HepG2 (cell line): ENCODE results near the gene CAPN10. TPM values are rescaled to one million over a fixed set of nuclear protein-coding genes. Genes with fewer than 3 reads are reported as not detected.

Experiments used
- AHR ChIP-seq: IDR thresholded peaks from 2 replicates; pipeline ENCODE4 v1.6.1; 2018; ENCODE audit warnings: missing genetic modification reagents, missing compliant biosample characterization
- CHD2 ChIP-seq: IDR thresholded peaks from 2 replicates; pipeline ENCODE4 v1.6.1; 2011; ENCODE audit warnings: low read depth, low read length, improper control_type of control experiment
- CREBL2 ChIP-seq: sonication (generic); formaldehyde crosslinking; IDR thresholded peaks from 2 replicates; pipeline ENCODE4 v1.8.1; 2023; ENCODE audit warnings: missing genetic modification reagents, mild to moderate bottlenecking, borderline replicate concordance
- ESRRA ChIP-seq: sonication (generic); formaldehyde crosslinking; IDR thresholded peaks from 2 replicates; pipeline ENCODE4 v1.5.1; 2020; ENCODE audit warnings: mild to moderate bottlenecking, low read depth, missing genetic modification reagents
- EZH2 ChIP-seq: conservative IDR thresholded peaks from 2 replicates; pipeline ENCODE4 v1.6.1; 2012; ENCODE audit warnings: mild to moderate bottlenecking, low read depth, low read length, moderate library complexity
- FOXM1 ChIP-seq: sonication (generic); formaldehyde crosslinking; IDR thresholded peaks from 2 replicates; pipeline ENCODE4 v1.5.0; 2020; ENCODE audit warnings: missing genetic modification reagents
- HDAC1 ChIP-seq: sonication (generic); formaldehyde crosslinking; IDR thresholded peaks from 2 replicates; pipeline ENCODE4 v1.5.1; 2020; ENCODE audit warnings: mild to moderate bottlenecking, missing genetic modification reagents
- MIER2 ChIP-seq: IDR thresholded peaks from 2 replicates; pipeline ENCODE4 v1.6.1; 2016; ENCODE audit warnings: missing biosample characterization, missing genetic modification reagents
- NFAT5 ChIP-seq: sonication (generic); formaldehyde crosslinking; IDR thresholded peaks from 2 replicates; pipeline ENCODE4 v1.4.0; 2020; ENCODE audit warnings: missing genetic modification reagents
- TMF1 ChIP-seq: sonication (generic); formaldehyde crosslinking; IDR thresholded peaks from 2 replicates; pipeline ENCODE4 v1.8.1; 2022; ENCODE audit warnings: low read depth, missing genetic modification reagents
- ZNF160 ChIP-seq: sonication (generic); formaldehyde crosslinking; IDR thresholded peaks from 2 replicates; pipeline ENCODE4 v1.8.0; 2022; ENCODE audit warnings: mild to moderate bottlenecking, inconsistent platforms, missing genetic modification reagents
- ZNF446 ChIP-seq: sonication (generic); formaldehyde crosslinking; IDR thresholded peaks from 2 replicates; pipeline ENCODE4 v1.5.0; 2020; ENCODE audit warnings: mild to moderate bottlenecking, missing genetic modification reagents
- ZNF552 ChIP-seq: sonication (generic); formaldehyde crosslinking; IDR thresholded peaks from 2 replicates; pipeline ENCODE4 v1.9.0; 2022; ENCODE audit warnings: missing genetic modification reagents, mild to moderate bottlenecking, borderline replicate concordance
- ZNF678 ChIP-seq: sonication (generic); formaldehyde crosslinking; IDR thresholded peaks from 2 replicates; pipeline ENCODE4 v1.4.0; 2020; ENCODE audit warnings: mild to moderate bottlenecking, missing genetic modification reagents
- polyA plus RNA-seq, 8 experiments: library from polyadenylated mRNA; depleted of rRNA in 3 of 8; stranded (reverse) in 7 of 8; unstranded in 1 of 8; fragments of >200 nt; fragmentation: Illumina TruSeq in 4 of 8; extraction: Trizol in 4 of 8; gene quantifications; 2 replicates each; pipeline versions ENCODE4 v1.2.1 to v1.2.3, GENCODE V29; 2011 to 2016; ENCODE audit warnings: low read depth in 4 of 8, missing spikeins in 1 of 8, mixed read lengths in 1 of 8; ENCODE audit not compliant: insufficient read depth in 1 of 8
- total RNA-seq, 5 experiments: library from RNA; depleted of rRNA; stranded (reverse); fragments of >200 nt; fragmentation: Illumina TruSeq; extraction: Trizol; gene quantifications; 2 replicates each; pipeline ENCODE4 v1.2.3, GENCODE V29; 2016; ENCODE audit warnings: low read depth in 1 of 5
- TF ChIP-seq, protein P1 (sequence below): sonication (generic); formaldehyde crosslinking; IDR thresholded peaks from 2 replicates; pipeline ENCODE4 v1.4.0; 2020; ENCODE audit warnings: low read depth, mild to moderate bottlenecking, missing genetic modification reagents
- TF ChIP-seq, protein P2 (sequence below): sonication (generic); formaldehyde crosslinking; IDR thresholded peaks from 2 replicates; pipeline ENCODE4 v1.5.0; 2020; ENCODE audit warnings: missing genetic modification reagents
- TF ChIP-seq, protein P3 (sequence below): sonication (generic); formaldehyde crosslinking; IDR thresholded peaks from 2 replicates; pipeline ENCODE4 v1.8.0; 2022; ENCODE audit warnings: mild to moderate bottlenecking, missing genetic modification reagents, borderline replicate concordance

CAPN10 gene
- total and polyA plus RNA-seq, 2 of the 13 experiments (the other 11 are each of a cell fraction or from before 2014, with no cell fraction given), result 27.6 to 32.4 TPM

GRCh38 chr2:240566203-240567136 lies 20.1 kb upstream of the CAPN10 start (continued):
- TF ChIP-seq NFAT5 (no peak), HDAC1 (peak; percentile 10; the same call in 1 of the 2 replicates), TMF1 (CRISPR knock-in tag) (no peak), MIER2 (CRISPR knock-in tag) (peak; percentile 27; the same call in 1 of the 2 replicates), ZNF160 (CRISPR knock-in tag) (peak; percentile 36; the same call in 1 of the 2 replicates), AHR (peak; percentile 4), CHD2 (no peak), ZNF552 (CRISPR knock-in tag) (no peak), ZNF446 (0 out of 2 replicates have a peak, but pooled peaks have one; percentile 5), ESRRA (CRISPR knock-in tag) (no peak; the same call in 1 of the 2 replicates), FOXM1 (CRISPR knock-in tag) (no peak), EZH2 (no peak), ZNF678 (CRISPR knock-in tag) (0 out of 2 replicates have a peak, but pooled peaks have one; percentile 49), CREBL2 (CRISPR knock-in tag) (no peak)
- TF ChIP-seq, protein P1, sequence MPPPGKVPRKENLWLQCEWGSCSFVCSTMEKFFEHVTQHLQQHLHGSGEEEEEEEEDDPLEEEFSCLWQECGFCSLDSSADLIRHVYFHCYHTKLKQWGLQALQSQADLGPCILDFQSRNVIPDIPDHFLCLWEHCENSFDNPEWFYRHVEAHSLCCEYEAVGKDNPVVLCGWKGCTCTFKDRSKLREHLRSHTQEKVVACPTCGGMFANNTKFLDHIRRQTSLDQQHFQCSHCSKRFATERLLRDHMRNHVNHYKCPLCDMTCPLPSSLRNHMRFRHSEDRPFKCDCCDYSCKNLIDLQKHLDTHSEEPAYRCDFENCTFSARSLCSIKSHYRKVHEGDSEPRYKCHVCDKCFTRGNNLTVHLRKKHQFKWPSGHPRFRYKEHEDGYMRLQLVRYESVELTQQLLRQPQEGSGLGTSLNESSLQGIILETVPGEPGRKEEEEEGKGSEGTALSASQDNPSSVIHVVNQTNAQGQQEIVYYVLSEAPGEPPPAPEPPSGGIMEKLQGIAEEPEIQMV (CRISPR knock-in tag), result no peak
- TF ChIP-seq, protein P2, sequence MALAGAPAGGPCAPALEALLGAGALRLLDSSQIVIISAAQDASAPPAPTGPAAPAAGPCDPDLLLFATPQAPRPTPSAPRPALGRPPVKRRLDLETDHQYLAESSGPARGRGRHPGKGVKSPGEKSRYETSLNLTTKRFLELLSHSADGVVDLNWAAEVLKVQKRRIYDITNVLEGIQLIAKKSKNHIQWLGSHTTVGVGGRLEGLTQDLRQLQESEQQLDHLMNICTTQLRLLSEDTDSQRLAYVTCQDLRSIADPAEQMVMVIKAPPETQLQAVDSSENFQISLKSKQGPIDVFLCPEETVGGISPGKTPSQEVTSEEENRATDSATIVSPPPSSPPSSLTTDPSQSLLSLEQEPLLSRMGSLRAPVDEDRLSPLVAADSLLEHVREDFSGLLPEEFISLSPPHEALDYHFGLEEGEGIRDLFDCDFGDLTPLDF (CRISPR knock-in tag), result no peak; the same call in 1 of the 2 replicates
- TF ChIP-seq, protein P3, sequence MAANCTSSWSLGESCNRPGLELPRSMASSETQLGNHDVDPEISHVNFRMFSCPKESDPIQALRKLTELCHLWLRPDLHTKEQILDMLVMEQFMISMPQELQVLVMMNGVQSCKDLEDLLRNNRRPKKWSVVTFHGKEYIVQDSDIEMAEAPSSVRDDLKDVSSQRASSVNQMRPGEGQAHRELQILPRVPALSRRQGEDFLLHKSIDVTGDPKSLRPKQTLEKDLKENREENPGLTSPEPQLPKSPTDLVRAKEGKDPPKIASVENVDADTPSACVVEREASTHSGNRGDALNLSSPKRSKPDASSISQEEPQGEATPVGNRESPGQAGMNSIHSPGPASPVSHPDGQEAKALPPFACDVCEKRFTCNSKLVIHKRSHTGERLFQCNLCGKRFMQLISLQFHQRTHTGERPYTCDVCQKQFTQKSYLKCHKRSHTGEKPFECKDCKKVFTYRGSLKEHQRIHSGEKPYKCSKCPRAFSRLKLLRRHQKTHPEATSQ, result no peak
